Activated CD4-positive, alpha-beta T cell treated with anti-CD3 and anti-CD28 coated beads for 36 hours (primary cell): ENCODE measurements around the gene PCOLCE2. TPM values are rescaled to one million over a fixed set of nuclear protein-coding genes. Genes with fewer than 3 reads are reported as not detected.
A peak's percentile ranks its signal among the peaks of the same experiment; 100 is the strongest.

ENCODE experiments used
- ATAC-seq: fragments of 200-7000 bp; cut with Tn5 transposase; one replicate; pipeline ENCODE4 v1.10.0; 2021; ENCODE audit warnings: mild to moderate bottlenecking, moderate library complexity
- CTCF ChIA-PET: fragments of 350-600 bp; sonication (Branson Sonifier 250); formaldehyde crosslinking; loops from one replicate; lab custom pipeline; 2021; ENCODE audit warnings: antibody characterized with exemption; lab: Charles Lee
- POLR2A ChIA-PET: fragments of 350-600 bp; sonication (Branson Sonifier 250); formaldehyde crosslinking; loops from one replicate; lab custom pipeline; 2021; ENCODE audit warnings: antibody characterized with exemption, inconsistent platforms; lab: Charles Lee
- DNase-seq: peaks from one replicate; pipeline ENCODE4 v3.0.0-alpha.2; 2020
- H3K27ac Mint-ChIP-seq: one replicate; pipeline ENCODE4 v1.8.0; 2021; ENCODE audit warnings: mixed read lengths
- H3K27me3 Mint-ChIP-seq: one replicate; pipeline ENCODE4 v1.8.0; 2021; ENCODE audit warnings: mixed read lengths
- H3K36me3 Mint-ChIP-seq: one replicate; pipeline ENCODE4 v1.8.0; 2021; ENCODE audit warnings: low read depth, mixed read lengths
- H3K4me1 Mint-ChIP-seq: one replicate; pipeline ENCODE4 v1.8.0; 2021; ENCODE audit warnings: mixed read lengths
- H3K4me3 Mint-ChIP-seq: one replicate; pipeline ENCODE4 v1.8.0; 2021; ENCODE audit warnings: mild to moderate bottlenecking, moderate library complexity, mixed read lengths
- H3K9me3 Mint-ChIP-seq: one replicate; pipeline ENCODE4 v1.8.0; 2021; ENCODE audit warnings: low read depth, mixed read lengths
- intact Hi-C, 2 experiments: fragments of 100-400 bp; cut with DNase I in 1 of 2; cut with micrococcal nuclease in 1 of 2; formaldehyde crosslinking; loops; one replicate each; pipeline versions ENCODE4 v1.14.2 to v1.15.1; 2022 to 2024; cut with DNase I, micrococcal nuclease
- total RNA-seq, 2 experiments: library from RNA; stranded (reverse); gene quantifications; one replicate each; pipeline ENCODE4 v1.2.3, GENCODE V29; 2021

The PCOLCE2 gene
- total RNA-seq, 2 experiments from 2014 or later = 0.39 to 0.55 TPM

DNA sequence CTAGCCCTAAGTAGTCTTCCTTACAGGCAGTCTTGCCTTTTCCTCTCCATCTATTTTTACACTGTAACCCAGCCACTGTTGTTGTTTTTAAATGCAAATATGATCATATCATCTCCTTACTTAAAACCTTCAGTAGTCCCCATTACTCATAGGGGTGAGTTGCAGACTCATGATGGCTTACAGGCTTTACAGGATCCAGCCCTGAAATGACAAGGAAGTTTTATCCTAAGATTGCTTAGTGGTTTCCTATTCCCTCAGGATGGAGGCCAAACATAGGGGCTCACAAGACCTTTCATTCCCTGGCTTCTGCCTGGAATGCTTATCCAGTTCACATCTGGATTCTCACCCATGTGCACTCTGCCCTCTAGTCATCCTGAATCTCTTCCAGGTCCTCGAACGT, 27.7 kb upstream of the PCOLCE2 start:
- no peak overlapping the region for H3K4me3 Mint-ChIP-seq
- H3K9me3 Mint-ChIP-seq = no peaks in the 10 kb centered on the region
- no peak overlapping the region for H3K27ac Mint-ChIP-seq
- ATAC-seq = no peak
- ChIA-PET CTCF (no interaction called here), POLR2A (no interaction called here)
- no peak for DNase-seq
- H3K36me3 Mint-ChIP-seq = no peaks in the 10 kb centered on the region
- no peaks in the 10 kb centered on the region for H3K4me1 Mint-ChIP-seq
- peaks cover 3% of the 10 kb centered on the region for H3K27me3 Mint-ChIP-seq
- intact Hi-C loops = no loop called here

GRCh38 chr3:142915636-142916035, 26.8 kb upstream of the PCOLCE2 start:
- no peaks in the 10 kb centered on the region for H3K9me3 Mint-ChIP-seq
- no peak overlapping the region for H3K27ac Mint-ChIP-seq
- peaks cover 5% of the 10 kb centered on the region for H3K27me3 Mint-ChIP-seq
- no peaks in the 10 kb centered on the region for H3K36me3 Mint-ChIP-seq
- no peaks in the 10 kb centered on the region for H3K4me1 Mint-ChIP-seq
- ATAC-seq (no peak), DNase-seq (no peak)
- H3K4me3 Mint-ChIP-seq = no peak overlapping the region
- intact Hi-C loops = no loop called here
- POLR2A ChIA-PET = no interaction called here
- CTCF ChIA-PET = no interaction called here

GRCh38 chr3:142914286-142914811, 25.5 kb upstream of the PCOLCE2 start:
- H3K27ac Mint-ChIP-seq = peak overlapping the region; percentile 2
- ATAC-seq (no peak), DNase-seq (no peak)
- POLR2A ChIA-PET = no interaction called here
- peaks cover 5% of the 10 kb centered on the region for H3K27me3 Mint-ChIP-seq
- CTCF ChIA-PET = interaction anchor here (1.5 kb wide), 1 partner anchor 85 kb away, joined by 3 read pairs; no protein-coding TSS in a partner anchor
- no peaks in the 10 kb centered on the region for H3K36me3 Mint-ChIP-seq
- H3K4me3 Mint-ChIP-seq = no peak overlapping the region
- H3K9me3 Mint-ChIP-seq = no peaks in the 10 kb centered on the region
- intact Hi-C loops = no loop called here
- no peaks in the 10 kb centered on the region for H3K4me1 Mint-ChIP-seq

GRCh38 chr3:142913432-142913831, 24.5 kb upstream of the PCOLCE2 start:
- intact Hi-C loops = no loop called here
- DNase-seq = no peak
- ChIA-PET CTCF (interaction anchor here (1.5 kb wide), 1 partner anchor 84 kb away, joined by 3 read pairs; no protein-coding TSS in a partner anchor), POLR2A (no interaction called here)
- no peaks in the 10 kb centered on the region for H3K9me3 Mint-ChIP-seq
- no peaks in the 10 kb centered on the region for H3K36me3 Mint-ChIP-seq
- ATAC-seq = no peak
- H3K27me3 Mint-ChIP-seq = peaks cover 8% of the 10 kb centered on the region
- H3K4me3 Mint-ChIP-seq = no peak overlapping the region
- no peaks in the 10 kb centered on the region for H3K4me1 Mint-ChIP-seq
- H3K27ac Mint-ChIP-seq = no peak overlapping the region

GRCh38 chr3:142912402-142913172, 23.7 kb upstream of the PCOLCE2 start:
- CTCF ChIA-PET = interaction anchor here (0.9 to 1.5 kb wide), 2 partner anchors 13 to 83 kb away, joined by 3 to 4 read pairs; no protein-coding TSS in a partner anchor
- Mint-ChIP-seq H3K27ac (no peak overlapping the region), H3K4me3 (no peak overlapping the region), H3K4me1 (no peaks in the 10 kb centered on the region), H3K9me3 (no peaks in the 10 kb centered on the region), H3K36me3 (no peaks in the 10 kb centered on the region), H3K27me3 (peaks cover 12% of the 10 kb centered on the region)
- POLR2A ChIA-PET = no interaction called here
- ATAC-seq (no peak), DNase-seq (no peak)
- intact Hi-C loops = no loop called here

DNA sequence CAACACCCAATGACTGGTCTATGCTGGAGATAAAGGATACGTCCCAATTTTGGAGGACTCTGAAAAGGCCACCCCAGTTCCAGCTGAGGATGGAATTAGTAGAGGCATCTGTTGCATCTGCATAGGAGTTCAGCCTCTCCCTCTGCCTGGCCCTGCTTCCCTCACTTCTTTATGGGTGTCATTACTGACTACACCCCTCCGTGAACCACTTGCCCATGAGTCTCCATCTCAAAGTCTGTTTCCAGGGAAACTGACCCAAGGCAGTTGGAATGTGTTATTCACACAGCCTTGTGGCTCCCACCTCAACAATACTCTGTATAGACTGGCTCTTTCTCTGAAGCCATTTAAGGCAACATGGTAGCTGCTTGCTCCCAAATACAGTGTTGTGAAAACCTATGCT, 21.4 kb upstream of the PCOLCE2 start:
- no peak overlapping the region for H3K27ac Mint-ChIP-seq
- DNase-seq (no peak), ATAC-seq (no peak)
- peaks cover 12% of the 10 kb centered on the region for H3K27me3 Mint-ChIP-seq
- ChIA-PET CTCF (no interaction called here), POLR2A (no interaction called here)
- no peaks in the 10 kb centered on the region for H3K4me1 Mint-ChIP-seq
- no peak overlapping the region for H3K4me3 Mint-ChIP-seq
- no peaks in the 10 kb centered on the region for H3K9me3 Mint-ChIP-seq
- intact Hi-C loops = no loop called here
- H3K36me3 Mint-ChIP-seq = no peaks in the 10 kb centered on the region

DNA sequence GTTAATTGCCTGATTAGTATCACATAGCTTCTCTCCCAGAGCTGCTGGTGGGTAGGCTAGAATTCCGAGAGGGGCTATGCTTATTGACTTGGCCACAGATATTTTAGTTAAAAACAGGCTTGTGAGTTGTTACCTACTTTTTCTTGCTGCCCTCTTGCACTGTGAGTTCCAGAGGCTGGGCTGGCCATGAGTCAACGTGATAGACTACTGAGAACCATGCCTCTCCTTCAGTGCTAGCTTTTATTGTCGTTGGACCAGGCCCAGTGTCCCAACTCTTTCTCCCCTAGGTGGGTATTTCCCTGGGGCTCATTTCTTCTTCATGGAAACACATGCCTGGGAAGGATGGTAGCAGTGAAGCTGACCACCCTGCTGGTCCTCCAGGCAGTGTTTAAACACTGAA, 20.4 kb upstream of the PCOLCE2 start:
- POLR2A ChIA-PET = no interaction called here
- Mint-ChIP-seq H3K27me3 (peaks cover 19% of the 10 kb centered on the region), H3K9me3 (no peaks in the 10 kb centered on the region), H3K27ac (no peak overlapping the region), H3K36me3 (no peaks in the 10 kb centered on the region), H3K4me1 (peaks cover 5% of the 10 kb centered on the region), H3K4me3 (no peak overlapping the region)
- ATAC-seq (no peak), DNase-seq (no peak)
- CTCF ChIA-PET = interaction anchor here (0.8 to 1.3 kb wide), 2 partner anchors 12 to 22 kb away, joined by 3 to 5 read pairs; no protein-coding TSS in a partner anchor
- intact Hi-C loops = loop anchor here in 1 of 2 experiments (5.0 kb wide), 1 partner anchor 67 kb away; no protein-coding TSS in a partner anchor

DNA sequence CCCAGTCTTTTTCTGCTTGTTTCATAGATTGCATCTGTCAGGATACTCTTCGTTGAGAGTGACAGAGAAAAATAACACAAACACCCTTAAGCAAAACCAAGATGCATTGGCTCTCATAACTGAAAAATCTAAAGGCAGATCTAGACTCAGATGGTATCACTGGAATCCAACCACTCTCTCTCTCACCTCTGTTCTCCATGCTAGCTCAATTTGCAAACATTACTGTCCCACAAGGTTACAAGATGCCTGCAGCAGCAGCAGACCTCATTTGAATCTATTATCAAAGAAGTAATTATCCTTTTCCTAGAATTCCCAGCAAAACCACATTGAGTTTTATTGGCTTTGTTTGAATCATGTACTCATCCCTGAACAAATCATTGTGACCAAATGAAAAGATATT, 19.1 kb upstream of the PCOLCE2 start:
- Mint-ChIP-seq H3K4me1 (peaks cover 5% of the 10 kb centered on the region), H3K36me3 (no peaks in the 10 kb centered on the region), H3K27me3 (peaks cover 22% of the 10 kb centered on the region), H3K4me3 (no peak overlapping the region), H3K9me3 (no peaks in the 10 kb centered on the region), H3K27ac (no peak overlapping the region)
- POLR2A ChIA-PET = no interaction called here
- no peak for ATAC-seq
- intact Hi-C loops = loop anchor here in 1 of 2 experiments (2.0 to 5.0 kb wide), 2 partner anchors 66 to 79 kb away; no protein-coding TSS in a partner anchor
- DNase-seq = no peak
- CTCF ChIA-PET = interaction anchor here (0.9 to 1.7 kb wide), 2 partner anchors 16 to 108 kb away, joined by 4 to 5 read pairs; no protein-coding TSS in a partner anchor

GRCh38 chr3:142904639-142905436, 16.0 kb upstream of the PCOLCE2 start:
- no peaks in the 10 kb centered on the region for H3K9me3 Mint-ChIP-seq

DNA sequence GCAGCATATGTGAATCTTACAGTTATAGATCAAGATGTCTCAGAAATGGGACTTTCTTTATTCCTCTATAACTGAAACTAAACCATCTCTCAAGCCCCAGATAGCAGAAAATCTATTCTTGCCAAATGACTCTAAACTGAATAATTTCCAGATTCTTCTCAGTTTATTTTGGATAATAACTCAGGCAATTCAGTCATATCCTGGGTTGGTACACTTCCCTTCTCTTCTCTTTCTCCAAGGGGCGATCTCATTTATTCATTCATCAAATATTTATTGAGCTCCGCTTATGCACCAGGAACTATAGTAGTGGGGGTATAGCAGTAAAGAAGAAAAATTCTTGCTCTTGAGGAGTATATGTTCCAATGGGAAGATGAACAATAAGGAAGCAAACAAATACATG, 13.5 kb upstream of the PCOLCE2 start:
- DNase-seq (no peak), ATAC-seq (no peak)
- peaks cover 25% of the 10 kb centered on the region for H3K27me3 Mint-ChIP-seq
- no peak overlapping the region for H3K27ac Mint-ChIP-seq
- CTCF ChIA-PET = interaction anchor here (1.3 kb wide), 1 partner anchor 15 kb away, joined by 3 read pairs; no protein-coding TSS in a partner anchor
- POLR2A ChIA-PET = no interaction called here
- intact Hi-C loops = no loop called here
- no peak overlapping the region for H3K4me3 Mint-ChIP-seq
- H3K36me3 Mint-ChIP-seq = no peaks in the 10 kb centered on the region
- peaks cover 5% of the 10 kb centered on the region for H3K4me1 Mint-ChIP-seq
- peaks cover 1% of the 10 kb centered on the region for H3K9me3 Mint-ChIP-seq

More at GRCh38 chr3:142904639-142905436, 16.0 kb upstream of the PCOLCE2 start:
- peaks cover 25% of the 10 kb centered on the region for H3K27me3 Mint-ChIP-seq
- peaks cover 5% of the 10 kb centered on the region for H3K4me1 Mint-ChIP-seq
- intact Hi-C loops = loop anchor here in 1 of 2 experiments (5.0 kb wide), 1 partner anchor 63 kb away; no protein-coding TSS in a partner anchor
- DNase-seq (no peak), ATAC-seq (no peak)
- no peaks in the 10 kb centered on the region for H3K36me3 Mint-ChIP-seq
- CTCF ChIA-PET = interaction anchor here (1.2 kb wide), 1 partner anchor 82 kb away, joined by 5 read pairs; no protein-coding TSS in a partner anchor
- POLR2A ChIA-PET = no interaction called here
- no peak overlapping the region for H3K4me3 Mint-ChIP-seq
- no peak overlapping the region for H3K27ac Mint-ChIP-seq
